GM19438 (cell line): ENCODE results near the gene FDX1.

Experiments
- ATAC-seq: cut with Tn5 transposase; IDR thresholded peaks from one replicate; pipeline ENCODE4 v1.9.1; 2021; ENCODE audit warnings: low read depth; ENCODE audit not compliant: unreplicated experiment

The FDX1 gene

DNA sequence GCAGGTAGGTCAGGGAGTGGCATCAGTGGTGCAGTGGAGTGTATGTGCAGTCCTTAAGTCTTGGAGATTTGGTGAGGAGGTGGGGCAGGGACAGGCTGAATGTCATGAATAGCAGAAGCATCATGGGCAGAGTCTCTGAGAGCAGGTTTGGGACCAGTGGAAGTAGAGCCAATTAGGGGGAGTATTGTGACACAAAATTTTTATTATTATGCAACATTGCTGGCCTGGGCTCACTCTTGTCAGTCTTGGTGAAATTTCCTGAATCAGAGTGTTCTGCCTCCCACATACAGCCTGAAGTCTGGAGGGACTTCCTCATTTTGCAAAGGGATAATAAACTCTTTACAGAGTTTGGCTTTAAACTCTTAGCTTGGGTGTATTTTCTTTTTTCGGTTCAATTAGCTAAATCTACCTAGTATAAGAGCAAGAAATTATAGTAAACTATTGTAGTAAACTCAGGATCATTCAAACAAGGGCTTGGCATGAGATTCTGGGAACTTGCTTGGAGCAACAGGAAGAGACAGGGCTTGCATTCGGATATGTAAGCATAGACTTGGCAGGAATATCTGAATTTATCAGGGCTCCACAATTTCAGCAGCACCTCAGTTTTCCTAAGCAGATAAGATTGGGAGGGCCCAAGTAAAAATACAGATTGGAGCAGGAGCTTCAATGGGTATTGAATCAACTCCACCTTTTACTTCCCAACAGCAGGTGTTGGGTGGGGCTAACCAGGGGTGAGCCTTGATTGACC is 67.7 kb downstream of the FDX1 start:
- ATAC-seq, result no peak

DNA sequence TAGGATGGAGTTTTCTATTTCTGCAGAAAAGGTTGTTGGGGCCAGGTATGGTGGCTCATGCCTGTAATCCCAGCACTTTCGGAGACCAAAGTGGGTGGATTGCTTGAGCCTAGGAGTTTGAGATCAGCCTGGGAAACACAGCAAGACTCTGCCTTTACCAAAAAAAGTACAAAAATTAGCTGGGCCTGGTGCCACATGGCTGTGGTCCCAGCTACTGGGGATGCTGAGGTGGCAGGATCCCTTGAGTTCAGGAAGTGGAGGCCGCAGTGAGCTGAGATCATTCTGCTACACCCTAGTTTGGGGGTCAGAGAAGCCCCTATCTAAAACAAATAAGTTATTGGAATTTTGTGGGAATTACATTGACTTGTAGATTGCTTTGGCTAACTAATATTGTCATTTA is 71.7 kb downstream of the FDX1 start:
- no peak for ATAC-seq

DNA sequence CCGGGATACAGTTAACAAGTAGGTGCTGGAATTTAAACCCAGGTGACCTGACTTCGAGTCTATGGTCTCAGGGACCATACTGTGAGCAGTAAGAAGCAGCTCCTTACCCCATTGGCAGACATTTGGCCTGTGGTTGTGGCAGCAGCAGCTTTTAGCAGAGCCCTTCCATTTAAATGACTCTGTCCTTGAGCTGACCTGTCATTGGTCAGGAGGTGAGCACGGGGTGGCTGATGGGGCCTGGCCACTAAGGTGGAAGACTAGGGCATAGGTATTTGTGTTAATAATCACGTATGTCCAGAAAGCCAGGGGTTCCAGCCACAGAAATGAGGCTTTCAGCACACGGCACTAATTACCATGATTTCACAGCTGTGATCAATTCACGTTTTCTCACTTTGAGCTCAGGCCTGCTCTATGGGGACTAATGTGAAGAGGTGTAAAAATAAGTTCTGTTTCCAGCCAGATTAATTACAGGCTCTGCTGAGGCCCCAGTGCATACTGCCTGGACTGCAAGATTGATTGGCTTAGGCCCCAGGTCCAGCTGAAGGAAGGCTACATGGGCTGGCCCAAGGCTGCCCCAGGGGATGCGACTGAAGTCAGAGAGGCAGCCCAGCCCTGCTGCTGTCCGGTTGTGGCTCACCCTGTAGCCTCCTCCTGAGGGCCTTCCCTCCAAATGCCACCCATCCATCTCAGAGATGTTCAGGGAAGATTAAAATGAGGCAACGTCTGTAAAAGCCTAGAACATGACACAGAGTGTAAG is 76.0 kb downstream of the FDX1 start:
- no peak for ATAC-seq

DNA sequence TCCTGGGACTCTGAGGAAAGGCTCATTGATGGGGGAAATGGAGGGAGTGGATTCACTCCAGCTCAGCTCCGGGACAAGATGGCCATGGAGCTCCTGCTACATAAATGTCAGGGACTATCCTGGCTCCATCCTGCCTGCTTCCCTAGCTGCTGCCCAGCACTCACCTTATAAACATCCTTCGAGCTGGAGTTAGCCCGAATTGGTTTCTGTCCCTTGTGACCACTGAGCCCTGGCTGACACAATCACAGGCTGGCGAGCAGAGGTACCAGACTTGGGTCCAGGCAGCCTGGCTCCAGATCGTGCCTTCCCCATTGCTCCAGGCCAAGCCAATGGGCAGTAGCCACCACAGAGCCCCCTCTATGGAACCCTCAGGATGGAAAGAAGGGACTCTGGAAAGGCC is 77.6 kb downstream of the FDX1 start:
- no peak for ATAC-seq

DNA sequence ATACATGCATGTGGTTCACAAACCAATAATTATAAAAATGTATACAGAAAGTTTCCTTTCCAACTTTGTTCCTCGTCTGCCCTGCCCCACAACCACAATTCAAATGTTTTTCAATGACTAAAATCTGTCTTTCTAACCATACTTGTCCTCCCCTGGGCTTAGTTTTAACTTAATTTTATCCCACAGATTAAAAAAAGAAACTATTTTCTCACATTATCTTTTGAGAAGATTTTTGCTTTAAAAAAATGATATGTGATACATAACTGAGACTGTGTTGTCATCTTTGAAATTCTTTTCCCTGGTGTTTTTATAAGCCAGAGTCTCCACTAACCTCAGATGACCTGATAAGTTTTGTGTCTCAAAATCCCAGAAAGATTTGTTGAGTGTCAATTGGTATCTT is 79.0 kb downstream of the FDX1 start:
- no peak for ATAC-seq

DNA sequence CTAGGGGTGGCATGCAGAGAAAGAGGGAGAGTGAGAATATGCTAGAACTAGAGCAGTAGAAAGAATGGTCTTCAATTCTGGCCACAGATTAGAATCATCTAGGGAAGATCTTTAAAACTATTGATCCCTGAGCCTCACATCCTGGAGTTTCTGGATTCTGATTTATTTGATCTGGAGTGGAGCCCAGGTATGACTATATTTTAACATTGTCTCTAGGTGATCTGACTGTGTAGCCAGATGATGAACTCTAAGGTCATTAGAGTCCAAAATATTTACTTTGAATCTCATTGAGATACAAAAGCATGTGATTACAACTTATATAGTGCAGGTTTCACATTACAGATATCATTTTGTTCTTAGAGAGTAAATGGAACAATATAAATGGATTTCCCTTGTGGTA is 79.7 kb downstream of the FDX1 start:
- ATAC-seq, result no peak

DNA sequence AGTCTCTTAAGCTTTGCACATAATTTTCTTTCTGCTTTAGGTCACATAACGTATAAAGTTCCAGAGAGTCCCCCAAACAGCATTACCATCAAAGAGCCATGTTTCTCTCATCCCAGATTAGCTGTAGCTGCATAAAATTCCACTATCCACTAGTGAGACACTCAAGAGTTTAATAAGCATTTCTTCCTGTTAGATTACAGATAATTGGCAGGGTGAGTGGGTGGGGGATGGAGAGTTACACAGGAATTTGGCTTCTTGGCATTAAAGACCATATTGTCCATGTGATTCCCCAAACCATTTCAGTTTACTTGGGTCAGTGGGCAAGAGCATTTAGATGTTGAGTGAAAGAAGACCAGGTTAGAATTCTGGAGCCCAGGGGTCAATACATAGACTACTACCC is 82.3 kb downstream of the FDX1 start:
- no peak for ATAC-seq

DNA sequence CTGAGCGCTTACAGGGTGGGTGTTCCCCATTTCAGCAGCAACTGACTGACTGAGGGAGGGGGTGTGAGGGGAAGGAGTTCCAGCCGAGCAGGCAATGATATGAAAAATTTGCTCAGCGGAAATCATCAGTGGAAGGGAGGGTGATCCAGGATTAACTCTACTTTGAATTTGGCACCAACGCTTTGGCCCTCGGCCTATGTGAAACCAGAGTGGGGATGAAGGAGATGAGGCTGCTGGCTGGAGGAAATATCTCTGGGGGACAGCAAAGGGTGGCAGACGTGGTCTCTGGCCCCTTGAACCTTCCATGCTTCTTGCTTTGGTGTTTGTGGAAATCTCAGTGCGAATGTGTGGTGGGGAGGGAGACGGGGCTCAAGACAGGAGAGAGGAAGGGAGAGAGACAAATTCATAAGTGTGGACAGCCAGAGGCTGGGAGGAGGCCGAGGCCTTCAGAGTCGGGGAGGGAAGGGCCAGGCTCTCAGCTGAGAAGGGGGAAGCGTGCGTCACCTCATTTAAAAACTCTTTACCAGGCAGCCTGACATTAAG is 83.6 kb downstream of the FDX1 start:
- ATAC-seq, result no peak

DNA sequence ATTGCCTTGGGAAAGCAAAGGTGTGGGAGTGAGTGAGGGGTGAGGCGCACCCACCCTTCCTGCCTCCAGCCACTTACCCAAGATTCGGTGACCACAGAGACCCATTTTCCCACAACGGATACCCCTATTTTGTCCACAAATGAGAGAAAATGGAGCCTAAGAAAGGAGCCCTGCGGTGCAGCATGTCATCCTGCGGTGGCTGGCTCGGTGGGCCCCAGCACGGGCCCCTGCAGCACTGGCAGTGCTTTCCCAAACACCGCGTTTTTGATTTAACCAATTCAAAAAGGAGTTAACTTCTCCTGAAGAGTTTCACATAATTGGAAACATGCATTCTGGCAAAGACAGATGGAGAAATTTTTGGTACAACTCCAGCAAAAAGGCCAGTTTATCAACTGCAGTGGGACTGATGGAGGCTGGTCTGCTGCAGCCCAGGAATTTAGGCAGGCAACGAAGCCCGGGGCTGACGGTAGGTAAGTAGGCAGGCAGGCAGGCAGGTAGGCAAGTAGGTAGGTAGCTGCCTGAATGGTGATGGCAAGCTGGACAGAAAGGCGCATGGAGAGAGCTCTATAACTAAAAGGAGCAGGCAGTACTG is 84.2 kb downstream of the FDX1 start:
- no peak for ATAC-seq
